ENCODE results near the gene PIEZO2. TPM values are rescaled to one million over a fixed set of nuclear protein-coding genes. Genes with fewer than 3 reads are reported as not detected.
"Not testable (repeated sequence)": the region's sequence is repeated elsewhere in the genome, so short reads cannot be mapped to it uniquely, and the experiment has no call there.

PIEZO2 gene
- total RNA-seq, 1 donor from 2014 or later: 0.11 TPM

- DNase-seq (ENCODE audit: missing footprints): no peak
- no peak for ATAC-seq
- intact Hi-C loops (cut with DNase I): loop anchor here (2.0 kb wide), 1 partner anchor 304 kb away; no protein-coding TSS in a partner anchor
These were observed 298.5 kb downstream of the PIEZO2 start for GRCh38 chr18:10850840-10851239.

- intact Hi-C loops (cut with DNase I): loop anchor here (2.0 kb wide), 1 partner anchor 305 kb away; no protein-coding TSS in a partner anchor
- no peak for ATAC-seq
- no peak for DNase-seq (ENCODE audit: missing footprints)
These were observed 299.2 kb downstream of the PIEZO2 start for GRCh38 chr18:10850216-10850615.

GRCh38 chr18:10847907-10848306, 301.5 kb downstream of the PIEZO2 start:
- intact Hi-C loops (cut with DNase I): loop anchor here (10.0 kb wide), 3 partner anchors 53 to 707 kb away; no protein-coding TSS in a partner anchor

GRCh38 chr18:10847408-10847790, 302.0 kb downstream of the PIEZO2 start:
- DNase-seq (ENCODE audit: missing footprints) (no peak), ATAC-seq (no peak)
- intact Hi-C loops (cut with DNase I): loop anchor here (10.0 kb wide), 3 partner anchors 53 to 707 kb away; no protein-coding TSS in a partner anchor

More at GRCh38 chr18:10847907-10848306, 301.5 kb downstream of the PIEZO2 start:
- ATAC-seq (no peak), DNase-seq (ENCODE audit: missing footprints) (no peak)

GRCh38 chr18:10846657-10847407, 302.5 kb downstream of the PIEZO2 start:
- intact Hi-C loops (cut with DNase I): loop anchor here (10.0 kb wide), 3 partner anchors 52 to 708 kb away; no protein-coding TSS in a partner anchor
- DNase-seq (ENCODE audit: missing footprints) (no peak), ATAC-seq (no peak)

- not testable (repeated sequence) for ATAC-seq; DNase-seq (ENCODE audit: missing footprints)
- intact Hi-C loops (cut with DNase I): loop anchor here (10.0 kb wide), 3 partner anchors 51 to 709 kb away; no protein-coding TSS in a partner anchor
These were observed 303.3 kb downstream of the PIEZO2 start for GRCh38 chr18:10846035-10846434.

GRCh38 chr18:10843565-10843964, 305.8 kb downstream of the PIEZO2 start:
- intact Hi-C loops (cut with DNase I): loop anchor here (10.0 kb wide), 3 partner anchors 49 to 711 kb away; no protein-coding TSS in a partner anchor
- DNase-seq (ENCODE audit: missing footprints) (no peak), ATAC-seq (peak; percentile 55)

- intact Hi-C loops (cut with DNase I): loop anchor here (10.0 kb wide), 3 partner anchors 48 to 712 kb away; no protein-coding TSS in a partner anchor
- DNase-seq (ENCODE audit: missing footprints): no peak
- no peak for ATAC-seq
These were observed 306.5 kb downstream of the PIEZO2 start for GRCh38 chr18:10842861-10843260.

GRCh38 chr18:10842371-10842770, 307.0 kb downstream of the PIEZO2 start:
- no peak for ATAC-seq
- intact Hi-C loops (cut with DNase I): loop anchor here (10.0 kb wide), 3 partner anchors 48 to 712 kb away; no protein-coding TSS in a partner anchor
- DNase-seq (ENCODE audit: missing footprints): no peak

- intact Hi-C loops (cut with DNase I): loop anchor here (10.0 kb wide), 3 partner anchors 46 to 714 kb away; no protein-coding TSS in a partner anchor
- DNase-seq (ENCODE audit: missing footprints): no peak
- peak; percentile 76 for ATAC-seq
These were observed 308.2 kb downstream of the PIEZO2 start for GRCh38 chr18:10841203-10841602.

- DNase-seq (ENCODE audit: missing footprints) (no peak), ATAC-seq (no peak)
- intact Hi-C loops (cut with DNase I): loop anchor here (10.0 kb wide), 3 partner anchors 46 to 714 kb away; no protein-coding TSS in a partner anchor
These were observed 308.6 kb downstream of the PIEZO2 start for GRCh38 chr18:10840743-10841142.

GRCh38 chr18:10839421-10839820, 309.9 kb downstream of the PIEZO2 start:
- intact Hi-C loops (cut with DNase I): no loop called here
- DNase-seq (ENCODE audit: missing footprints) (no peak), ATAC-seq (no peak)

GRCh38 chr18:10838553-10838952, 310.8 kb downstream of the PIEZO2 start:
- DNase-seq (ENCODE audit: missing footprints): no peak
- intact Hi-C loops (cut with DNase I): no loop called here
- no peak for ATAC-seq

GRCh38 chr18:10834128-10834815, 315.1 kb downstream of the PIEZO2 start:
- intact Hi-C loops (cut with DNase I): no loop called here
- no peak for DNase-seq (ENCODE audit: missing footprints)
- no peak for ATAC-seq

GRCh38 chr18:10833656-10834055, 315.7 kb downstream of the PIEZO2 start:
- intact Hi-C loops (cut with DNase I): no loop called here

GRCh38 chr18:10826400-10826799, 323.0 kb downstream of the PIEZO2 start:
- no peak for DNase-seq (ENCODE audit: missing footprints)
- intact Hi-C loops (cut with DNase I): no loop called here
- no peak for ATAC-seq

More at GRCh38 chr18:10833656-10834055, 315.7 kb downstream of the PIEZO2 start:
- no peak for DNase-seq (ENCODE audit: missing footprints)
- no peak for ATAC-seq

- DNase-seq (ENCODE audit: missing footprints) (no peak), ATAC-seq (no peak)
- intact Hi-C loops (cut with DNase I): no loop called here
These were observed 326.9 kb downstream of the PIEZO2 start for GRCh38 chr18:10822456-10822855.

- DNase-seq (ENCODE audit: missing footprints) (no peak), ATAC-seq (no peak)
- intact Hi-C loops (cut with DNase I): no loop called here
These were observed 328.7 kb downstream of the PIEZO2 start for GRCh38 chr18:10820681-10821080.

- no peak for DNase-seq (ENCODE audit: missing footprints)
- intact Hi-C loops (cut with DNase I): no loop called here
- no peak for ATAC-seq
These were observed 335.0 kb downstream of the PIEZO2 start for GRCh38 chr18:10814336-10814735.
